ENCODE data around the gene MXD1.

Gene MXD1

DNA sequence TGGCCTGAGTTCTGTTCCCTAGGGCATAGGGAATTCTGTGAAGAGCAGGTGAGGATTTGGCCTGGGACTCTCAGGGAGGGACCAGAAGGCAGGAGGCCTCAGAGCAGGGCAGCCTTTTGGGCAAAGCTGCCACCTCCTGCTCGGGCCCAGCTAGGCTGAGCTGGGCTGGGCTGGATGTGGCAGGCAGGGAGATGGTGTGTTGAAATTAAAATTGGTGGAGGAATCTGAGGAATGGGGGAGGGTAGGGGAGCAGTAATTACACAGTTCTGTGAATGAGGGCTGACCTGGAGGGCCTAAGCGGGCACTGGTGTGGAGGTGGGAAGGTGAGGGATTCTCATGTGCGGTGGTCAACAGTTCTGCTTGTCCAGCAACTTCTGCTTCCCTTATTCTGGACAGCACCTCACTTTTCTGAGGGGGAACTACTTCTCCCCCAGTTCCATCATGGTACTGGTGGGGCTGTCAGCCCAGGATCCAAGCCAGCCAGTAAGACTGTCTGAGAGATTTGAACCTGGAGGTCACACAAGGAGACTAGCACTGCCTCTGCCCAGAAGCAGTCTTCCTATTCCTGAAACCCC lies 68.6 kb downstream of the MXD1 start:
- DNase-seq = no peak

DNA sequence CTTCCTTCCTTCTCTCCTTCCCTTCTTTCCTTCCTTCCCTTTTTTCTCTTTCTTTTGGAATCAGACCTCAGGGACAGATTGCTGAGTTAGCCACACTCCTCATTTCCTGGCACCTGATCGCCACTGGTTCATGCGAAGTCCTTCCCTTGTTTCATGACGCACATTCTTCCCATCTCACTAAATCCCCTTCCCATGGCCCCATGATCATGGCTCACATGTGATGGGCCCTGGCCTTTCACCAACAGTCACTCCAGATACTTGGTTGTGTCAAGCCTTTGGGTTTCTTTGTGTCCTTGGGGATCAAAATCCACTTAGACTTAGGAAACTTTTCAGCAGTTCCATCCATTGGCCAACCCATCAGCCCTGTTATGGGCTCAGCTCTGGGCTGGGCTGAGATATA lies 70.3 kb downstream of the MXD1 start:
- no peak for DNase-seq

DNA sequence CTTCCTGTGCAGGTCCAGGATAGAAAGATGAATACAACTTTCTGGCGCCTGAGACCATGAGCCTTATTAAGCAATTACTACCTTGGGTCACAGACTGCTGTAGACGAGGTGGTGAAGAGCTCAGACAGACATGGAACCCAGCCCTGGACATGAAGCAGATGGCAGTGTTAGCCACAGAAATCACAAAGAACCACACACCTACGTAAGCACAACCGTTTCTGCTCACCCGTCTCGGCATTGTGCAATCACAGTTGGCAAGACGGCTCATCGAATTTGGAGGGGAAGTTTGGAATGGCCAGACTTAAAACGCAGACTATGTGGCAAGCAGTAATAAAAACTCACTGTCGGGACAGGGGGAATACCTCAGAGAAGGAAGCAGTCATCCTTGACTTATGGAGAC lies 70.8 kb downstream of the MXD1 start:
- DNase-seq = peak; percentile 91

DNA sequence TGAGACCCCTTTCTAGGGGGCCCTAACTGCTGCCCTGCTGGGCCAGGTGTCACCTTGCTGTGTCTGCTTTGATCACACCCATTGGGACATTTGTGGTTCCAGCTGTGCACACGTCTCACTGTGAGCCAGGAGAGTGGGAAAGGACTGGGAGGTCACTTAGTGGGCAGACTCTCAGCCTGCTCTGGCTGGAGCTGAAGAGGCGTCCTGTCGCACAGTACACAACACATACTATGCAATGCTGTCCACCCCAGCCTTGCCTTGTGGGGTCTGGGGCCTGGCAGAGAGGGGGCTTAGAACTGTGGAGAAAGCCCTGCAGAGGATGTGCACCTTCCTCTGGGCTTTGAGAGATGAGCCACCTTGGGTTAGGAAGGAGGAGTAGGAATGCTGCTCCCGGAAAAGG lies 71.8 kb downstream of the MXD1 start:
- DNase-seq = no peak

DNA sequence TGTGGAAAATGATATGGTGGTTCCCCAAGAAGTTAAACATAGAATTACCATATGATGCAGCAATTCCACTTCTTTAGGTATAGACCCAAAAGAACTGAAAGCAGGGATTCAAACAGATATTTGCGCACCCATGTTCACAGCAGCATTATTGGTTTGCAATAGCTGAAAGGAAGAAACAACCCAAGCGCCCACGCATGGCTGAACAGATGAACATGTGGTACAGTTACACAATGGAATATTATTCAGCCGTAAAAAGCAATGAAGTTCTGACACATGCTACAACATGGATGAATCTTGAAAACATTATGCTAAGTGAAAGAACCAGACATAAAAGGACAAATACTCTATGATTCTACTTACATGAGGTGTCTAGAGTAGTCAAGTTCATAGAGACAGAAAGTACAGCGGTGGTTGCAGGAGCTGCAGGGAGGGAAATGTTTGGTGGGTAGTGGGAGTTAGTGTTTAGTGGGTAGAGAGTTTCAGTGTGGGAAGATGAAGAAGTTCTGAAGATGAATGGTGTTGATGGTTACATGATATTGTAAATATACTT lies 73.3 kb downstream of the MXD1 start:
- DNase-seq = no peak

DNA sequence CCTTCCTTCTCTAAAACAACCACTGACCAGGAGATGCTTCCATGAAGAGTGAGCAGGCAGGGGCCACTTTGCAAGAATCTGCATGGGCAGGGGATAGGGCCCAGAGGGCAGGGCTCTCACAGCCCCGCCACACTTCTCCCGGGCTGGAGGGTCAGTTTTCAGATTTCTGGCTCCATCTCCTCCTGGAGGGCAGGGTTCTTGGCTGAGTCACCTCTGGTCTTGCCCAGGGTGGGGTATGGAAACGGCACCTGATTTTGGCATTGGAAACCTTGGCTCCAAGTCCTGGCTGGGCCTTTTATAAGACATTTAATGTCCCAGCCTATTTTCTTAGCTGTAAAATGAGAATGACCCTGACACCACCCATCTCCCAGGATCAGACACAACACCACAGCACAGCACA lies 74.1 kb downstream of the MXD1 start:
- no peak for DNase-seq

DNA sequence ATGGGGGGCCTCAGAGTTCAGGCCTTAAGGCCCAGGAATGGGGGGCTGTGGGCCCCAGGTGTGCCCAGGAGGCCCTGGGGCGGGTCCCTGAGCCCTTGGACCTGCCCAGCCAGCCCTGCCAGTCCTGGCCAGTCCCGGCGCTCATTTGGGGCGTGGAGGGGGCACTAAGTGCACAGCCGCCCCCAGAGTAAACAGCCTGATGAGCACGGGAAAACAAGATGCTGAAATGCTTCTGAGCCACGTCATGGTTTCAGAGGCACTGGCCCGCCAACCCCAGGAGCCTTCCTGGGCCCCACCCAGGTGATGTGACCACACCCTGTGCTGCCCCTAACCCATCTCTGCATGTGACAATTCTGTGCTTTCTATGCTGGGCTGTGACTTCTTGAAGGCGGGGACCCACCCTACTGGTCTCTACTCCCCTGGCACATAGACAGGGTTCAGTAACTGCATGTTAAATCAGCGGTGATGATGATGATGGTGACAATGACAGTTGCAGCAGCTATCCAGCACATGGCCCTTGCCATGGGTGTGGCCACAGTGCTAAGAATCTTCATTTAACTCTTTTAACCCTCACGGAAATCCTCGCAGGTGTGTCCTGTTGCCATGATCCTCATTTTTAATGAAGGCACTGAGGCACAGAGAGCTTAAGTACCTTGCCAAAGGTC lies 74.7 kb downstream of the MXD1 start:
- DNase-seq = no peak
